ENCODE measurements around the gene GCFC2.

Gene GCFC2

GRCh38 chr2:75641587-75641986 lies 69.1 kb downstream of the GCFC2 start:
- no peak overlapping the region for H3K27ac ChIP-seq
- TF ChIP-seq, protein P1, sequence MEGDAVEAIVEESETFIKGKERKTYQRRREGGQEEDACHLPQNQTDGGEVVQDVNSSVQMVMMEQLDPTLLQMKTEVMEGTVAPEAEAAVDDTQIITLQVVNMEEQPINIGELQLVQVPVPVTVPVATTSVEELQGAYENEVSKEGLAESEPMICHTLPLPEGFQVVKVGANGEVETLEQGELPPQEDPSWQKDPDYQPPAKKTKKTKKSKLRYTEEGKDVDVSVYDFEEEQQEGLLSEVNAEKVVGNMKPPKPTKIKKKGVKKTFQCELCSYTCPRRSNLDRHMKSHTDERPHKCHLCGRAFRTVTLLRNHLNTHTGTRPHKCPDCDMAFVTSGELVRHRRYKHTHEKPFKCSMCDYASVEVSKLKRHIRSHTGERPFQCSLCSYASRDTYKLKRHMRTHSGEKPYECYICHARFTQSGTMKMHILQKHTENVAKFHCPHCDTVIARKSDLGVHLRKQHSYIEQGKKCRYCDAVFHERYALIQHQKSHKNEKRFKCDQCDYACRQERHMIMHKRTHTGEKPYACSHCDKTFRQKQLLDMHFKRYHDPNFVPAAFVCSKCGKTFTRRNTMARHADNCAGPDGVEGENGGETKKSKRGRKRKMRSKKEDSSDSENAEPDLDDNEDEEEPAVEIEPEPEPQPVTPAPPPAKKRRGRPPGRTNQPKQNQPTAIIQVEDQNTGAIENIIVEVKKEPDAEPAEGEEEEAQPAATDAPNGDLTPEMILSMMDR (conservative IDR thresholded peaks at IDR 0.05): no peak

DNA sequence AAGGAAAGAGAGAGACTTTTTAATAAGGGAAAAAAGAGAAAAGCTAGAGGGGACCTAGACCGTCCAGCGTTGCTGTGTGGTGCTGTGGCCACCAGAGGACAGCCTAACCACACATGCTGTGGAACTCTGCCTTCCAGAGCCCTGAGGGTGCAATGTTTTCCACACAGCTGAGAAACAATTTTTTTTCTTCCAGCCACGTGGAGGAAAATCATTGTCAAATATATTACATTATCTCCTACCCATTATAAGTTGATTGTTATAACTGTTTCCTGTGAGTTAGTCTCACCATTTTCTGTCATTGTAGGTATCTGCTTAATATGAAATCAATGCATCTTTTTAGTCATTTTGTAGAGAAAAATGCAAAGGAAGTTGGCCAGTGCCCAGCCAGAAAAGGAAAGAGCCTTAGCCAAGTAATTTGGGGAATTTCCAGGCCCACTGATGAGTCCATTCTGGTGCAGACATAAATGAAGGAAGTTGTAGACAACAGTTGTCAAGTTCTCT lies 70.0 kb downstream of the GCFC2 start:
- TF ChIP-seq, protein P1 (conservative IDR thresholded peaks at IDR 0.05): peak; percentile 99
- H3K27ac ChIP-seq: no peak overlapping the region

- no peak overlapping the region for H3K27ac ChIP-seq
- TF ChIP-seq, protein P1 (conservative IDR thresholded peaks at IDR 0.05): no peak; the same call in 1 of the 2 replicates
Observed at GRCh38 chr2:75637568-75637967, 73.1 kb downstream of the GCFC2 start.

GRCh38 chr2:75634945-75635344 lies 75.8 kb downstream of the GCFC2 start:
- TF ChIP-seq, protein P1 (conservative IDR thresholded peaks at IDR 0.05): no peak

GRCh38 chr2:75633620-75634019 lies 77.1 kb downstream of the GCFC2 start:
- H3K27ac ChIP-seq: no peak overlapping the region
- TF ChIP-seq, protein P1 (conservative IDR thresholded peaks at IDR 0.05): no peak

More at GRCh38 chr2:75634945-75635344, 75.8 kb downstream of the GCFC2 start:
- H3K27ac ChIP-seq: no peak overlapping the region

GRCh38 chr2:75632813-75633212 lies 77.9 kb downstream of the GCFC2 start:
- TF ChIP-seq, protein P1 (conservative IDR thresholded peaks at IDR 0.05): no peak
- no peak overlapping the region for H3K27ac ChIP-seq

GRCh38 chr2:75632091-75632701 lies 78.5 kb downstream of the GCFC2 start:
- TF ChIP-seq, protein P1 (conservative IDR thresholded peaks at IDR 0.05): no peak
- no peak overlapping the region for H3K27ac ChIP-seq
